HG02623 (cell line): ENCODE results near the gene TMA7.

Experiments
- ATAC-seq: cut with Tn5 transposase; IDR thresholded peaks from one replicate; pipeline ENCODE4 v1.9.1; 2021; ENCODE audit warnings: moderate library complexity; ENCODE audit not compliant: unreplicated experiment

The TMA7 gene

GRCh38 chr3:48422681-48423080 is 17.4 kb upstream of the TMA7 start:
- no peak for ATAC-seq

GRCh38 chr3:48423241-48423882 is 16.7 kb upstream of the TMA7 start:
- ATAC-seq, result no peak

GRCh38 chr3:48423883-48424695 is 16.0 kb upstream of the TMA7 start:
- no peak for ATAC-seq

GRCh38 chr3:48425281-48425812 is 14.7 kb upstream of the TMA7 start:
- ATAC-seq, result no peak

GRCh38 chr3:48426401-48426909 is 13.6 kb upstream of the TMA7 start:
- no peak for ATAC-seq

GRCh38 chr3:48426944-48427629 is 13.0 kb upstream of the TMA7 start:
- no peak for ATAC-seq

GRCh38 chr3:48427630-48427962 is 12.5 kb upstream of the TMA7 start:
- no peak for ATAC-seq

- ATAC-seq, result no peak
These were observed 11.9 kb upstream of the TMA7 start for GRCh38 chr3:48428088-48428571.

GRCh38 chr3:48428572-48429316 is 11.3 kb upstream of the TMA7 start:
- ATAC-seq, result no peak

GRCh38 chr3:48429317-48429959 is 10.6 kb upstream of the TMA7 start:
- ATAC-seq, result no peak

- ATAC-seq, result no peak
These were observed 9.9 kb upstream of the TMA7 start, which contains the start of gene PLXNB1 for GRCh38 chr3:48429960-48430707. Gene PLXNB1 (minus strand): TSS chr3:48430086. CDS start chr3:48424611, 5,475 bp downstream.

GRCh38 chr3:48430708-48431101 is 9.4 kb upstream of the TMA7 start:
- ATAC-seq, result no peak

- ATAC-seq, result no peak
These were observed 8.6 kb upstream of the TMA7 start for GRCh38 chr3:48431224-48432029.

GRCh38 chr3:48432411-48433371 is 7.4 kb upstream of the TMA7 start:
- ATAC-seq, result no peak

GRCh38 chr3:48433472-48434118 is 6.5 kb upstream of the TMA7 start:
- ATAC-seq, result no peak

- ATAC-seq, result no peak
These were observed 5.3 kb upstream of the TMA7 start for GRCh38 chr3:48434591-48435222.

- no peak for ATAC-seq
These were observed 4.8 kb upstream of the TMA7 start for GRCh38 chr3:48435223-48435595.
